NCI-H1105 treated with DMSO at 0.1 percent for 48 hours (cell line): ENCODE measurements around the gene PPP4R2.

Experiments
- DNase-seq: peaks from one replicate; lab custom pipeline; 2025; lab: John Stamatoyannopoulos, UW

PPP4R2 gene

GRCh38 chr3:73114711-73115110, 118.1 kb downstream of the PPP4R2 start:
- no peak for DNase-seq

GRCh38 chr3:73115806-73116205, 119.2 kb downstream of the PPP4R2 start:
- no peak for DNase-seq
